DMS79 treated with DMSO at 0.1 percent for 48 hours (cell line): ENCODE results near the gene HVCN1.

Source experiments
- DNase-seq: peaks from one replicate; lab custom pipeline; 2025; lab: John Stamatoyannopoulos, UW

Gene HVCN1

GRCh38 chr12:110616471-110617115, 72.3 kb downstream of the HVCN1 start:
- DNase-seq = no peak

- no peak for DNase-seq
Observed at GRCh38 chr12:110615171-110615570, 73.7 kb downstream of the HVCN1 start.

- peak; percentile 93 for DNase-seq
Observed at GRCh38 chr12:110613771-110614684, 74.9 kb downstream of the HVCN1 start, which contains the start of gene TCTN1. Gene TCTN1, plus strand, starts transcription at chr12:110614129. Its CDS starts 54 bp downstream, at chr12:110614183.

- no peak for DNase-seq
Observed at GRCh38 chr12:110613071-110613770, 75.7 kb downstream of the HVCN1 start.

GRCh38 chr12:110606253-110606611, 82.7 kb downstream of the HVCN1 start:
- DNase-seq = no peak

GRCh38 chr12:110602085-110602814, 86.7 kb downstream of the HVCN1 start:
- peak; percentile 42 for DNase-seq

GRCh38 chr12:110600254-110600653, 88.7 kb downstream of the HVCN1 start:
- peak; percentile 22 for DNase-seq

GRCh38 chr12:110599334-110599733, 89.6 kb downstream of the HVCN1 start:
- DNase-seq = no peak
